ENCODE measurements around the gene C1QTNF6.

DNA sequence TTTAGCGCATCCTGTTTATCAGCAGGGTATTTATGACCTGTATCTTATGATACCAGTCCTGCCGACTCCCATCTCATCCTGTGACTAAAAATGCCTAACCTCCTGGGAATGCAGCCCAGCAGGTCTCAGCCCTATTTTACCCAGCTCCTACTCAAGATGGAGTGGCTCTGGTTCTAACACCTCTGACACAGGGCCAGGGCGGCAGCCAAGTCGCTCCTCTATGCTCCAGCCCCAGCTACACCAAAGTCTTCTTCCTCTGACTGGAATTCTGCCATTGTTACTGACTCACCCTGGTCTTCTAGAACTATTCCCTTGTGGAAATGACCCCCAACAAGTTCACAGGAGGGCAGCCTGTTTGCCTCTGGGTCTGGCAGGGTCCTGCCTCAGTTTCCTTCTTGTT is 7.9 kb upstream of the C1QTNF6 start:
- no peak for TF ChIP-seq CTCF (IDR thresholded peaks at IDR 0.05)
- TF ChIP-seq POLR2AphosphoS5 (IDR thresholded peaks at IDR 0.05): no peak
- TF ChIP-seq POLR2A (IDR thresholded peaks at IDR 0.05): no peak
- no peak for TF ChIP-seq EP300 (IDR thresholded peaks at IDR 0.05)
